Activated CD8-positive, alpha-beta memory T cell treated with anti-CD3 and anti-CD28 coated beads, Interleukin-2, amount 50 U/mL, for 1 hour (primary cell): ENCODE data around the gene PACS1.
A peak's percentile ranks its signal among the peaks of the same experiment; 100 is the strongest.
"Not testable (repeated sequence)": the region's sequence is repeated elsewhere in the genome, so short reads cannot be mapped to it uniquely, and the experiment has no call there.

Experiments used
- DNase-seq: peaks from one replicate; pipeline ENCODE4 v3.0.0-alpha.2; 2020; ENCODE audit errors: extremely low read depth

The PACS1 gene

DNA sequence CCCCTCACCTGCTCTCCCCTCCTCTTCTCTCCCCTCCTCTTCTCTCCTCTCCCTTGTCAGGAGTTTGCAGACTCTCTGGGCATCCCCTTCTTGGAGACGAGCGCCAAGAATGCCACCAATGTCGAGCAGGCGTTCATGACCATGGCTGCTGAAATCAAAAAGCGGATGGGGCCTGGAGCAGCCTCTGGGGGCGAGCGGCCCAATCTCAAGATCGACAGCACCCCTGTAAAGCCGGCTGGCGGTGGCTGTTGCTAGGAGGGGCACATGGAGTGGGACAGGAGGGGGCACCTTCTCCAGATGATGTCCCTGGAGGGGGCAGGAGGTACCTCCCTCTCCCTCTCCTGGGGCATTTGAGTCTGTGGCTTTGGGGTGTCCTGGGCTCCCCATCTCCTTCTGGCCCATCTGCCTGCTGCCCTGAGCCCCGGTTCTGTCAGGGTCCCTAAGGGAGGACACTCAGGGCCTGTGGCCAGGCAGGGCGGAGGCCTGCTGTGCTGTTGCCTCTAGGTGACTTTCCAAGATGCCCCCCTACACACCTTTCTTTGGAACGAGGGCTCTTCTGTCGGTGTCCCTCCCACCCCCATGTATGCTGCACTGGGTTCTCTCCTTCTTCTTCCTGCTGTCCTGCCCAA is 206.0 kb downstream of the PACS1 start:
- no peak for DNase-seq

DNA sequence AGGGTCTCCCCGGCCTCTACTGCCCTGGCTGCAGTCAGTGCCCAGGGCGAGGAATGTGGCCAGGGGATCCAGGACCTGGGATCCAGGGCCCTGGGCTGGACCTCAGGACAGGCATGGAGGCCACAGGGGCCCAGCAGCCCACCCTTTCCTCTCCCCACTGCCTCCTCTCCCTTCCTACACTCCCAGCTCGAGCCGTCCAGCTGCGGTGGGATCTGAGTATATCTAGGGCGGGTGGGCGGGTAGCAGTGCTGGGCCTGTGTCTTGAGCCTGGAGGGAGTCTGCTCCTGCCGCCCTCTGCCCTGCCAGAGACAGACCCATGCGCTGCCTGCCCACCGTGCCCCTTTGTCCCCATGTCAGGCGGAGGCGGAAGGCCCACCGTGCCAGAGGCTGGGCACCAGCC is 206.5 kb downstream of the PACS1 start:
- DNase-seq = not testable (repeated sequence)

- not testable (repeated sequence) for DNase-seq
Measured at GRCh38 chr11:66277064-66277463, 207.0 kb downstream of the PACS1 start.

DNA sequence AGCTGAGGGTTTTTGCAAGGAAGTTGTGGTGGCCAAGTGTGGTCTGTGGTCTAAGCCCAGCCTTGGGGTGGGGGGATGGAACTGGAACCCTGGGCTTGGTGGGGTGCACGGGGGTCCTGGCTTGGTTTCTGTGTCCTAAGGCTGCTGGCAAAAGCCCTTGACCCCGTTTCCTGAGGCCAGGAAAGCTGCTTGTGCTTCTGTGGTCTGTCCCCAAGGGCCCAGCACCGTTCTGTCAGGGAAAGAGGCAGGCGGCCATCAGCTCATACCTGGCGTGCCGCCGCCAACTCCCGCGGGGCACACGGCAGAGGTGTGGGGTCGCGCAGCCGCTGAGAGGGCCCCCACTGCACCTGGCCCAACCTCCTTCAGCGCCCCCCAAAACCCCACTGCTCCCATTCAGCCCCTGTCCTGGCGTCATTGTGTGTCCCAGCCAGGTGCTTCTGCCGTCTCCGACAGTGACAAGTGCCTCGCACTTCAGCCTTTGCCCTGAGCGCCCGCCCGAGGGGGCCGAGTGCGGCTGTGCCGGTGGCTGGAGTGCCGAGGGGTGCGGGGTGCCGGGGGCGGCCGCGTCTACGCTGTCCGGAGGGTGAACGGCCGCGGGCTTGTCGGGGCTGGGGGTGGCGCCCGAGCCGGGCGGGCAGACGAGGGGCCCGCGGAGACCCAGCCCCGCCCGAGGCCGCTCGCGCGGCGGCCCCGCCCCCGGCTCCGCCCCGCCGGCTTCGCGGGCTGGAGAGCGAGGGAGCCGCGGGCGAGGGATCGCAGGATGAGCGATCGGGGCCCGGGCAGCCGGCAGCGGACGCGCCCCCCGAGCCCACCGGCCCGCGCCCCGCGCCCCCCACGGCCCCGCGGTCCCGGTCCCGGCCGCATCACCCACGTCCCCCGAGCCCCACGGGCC is 207.6 kb downstream of the PACS1 start, which contains the start of gene CNIH2:
CNIH2 (plus strand) TSS at position 705 of the 892 bp plus-strand sequence. CDS start 282 bp downstream, outside the sequence.
- DNase-seq = no peak

- DNase-seq = no peak
Measured at GRCh38 chr11:66278363-66279091, 208.5 kb downstream of the PACS1 start.

DNA sequence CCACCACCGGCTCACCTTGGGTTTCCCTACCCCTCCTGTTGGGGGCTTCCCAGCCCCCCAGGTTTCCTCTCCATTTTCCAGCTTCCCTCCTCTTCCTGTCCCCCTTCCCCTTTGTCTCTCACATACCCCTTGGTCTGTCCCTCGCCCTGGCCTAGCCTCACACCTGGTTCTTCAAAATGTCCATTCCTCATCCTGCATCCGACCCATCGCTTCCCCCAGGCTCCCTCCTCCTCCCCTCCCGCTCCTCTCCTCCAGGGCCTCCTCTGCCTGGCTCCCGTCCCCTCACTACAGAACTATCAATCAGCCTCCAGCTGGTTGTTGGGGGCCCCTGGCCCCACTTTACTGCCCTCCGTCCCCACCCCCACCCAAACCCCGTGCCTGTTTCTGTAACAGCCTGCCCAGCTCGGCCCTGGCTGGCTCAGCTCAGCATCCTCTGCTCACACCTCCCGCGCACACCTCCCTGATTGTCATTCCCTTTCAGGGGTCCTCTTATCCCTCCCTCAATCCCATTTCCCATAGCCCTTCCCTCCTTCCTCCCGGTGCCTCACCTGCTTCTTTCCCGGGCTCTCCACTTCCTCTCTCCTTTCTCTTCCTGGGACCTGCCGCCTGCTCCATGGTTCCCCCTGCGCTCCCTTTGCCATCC is 209.1 kb downstream of the PACS1 start:
- no peak for DNase-seq

GRCh38 chr11:66280428-66280827 is 210.4 kb downstream of the PACS1 start:
- DNase-seq = no peak

DNA sequence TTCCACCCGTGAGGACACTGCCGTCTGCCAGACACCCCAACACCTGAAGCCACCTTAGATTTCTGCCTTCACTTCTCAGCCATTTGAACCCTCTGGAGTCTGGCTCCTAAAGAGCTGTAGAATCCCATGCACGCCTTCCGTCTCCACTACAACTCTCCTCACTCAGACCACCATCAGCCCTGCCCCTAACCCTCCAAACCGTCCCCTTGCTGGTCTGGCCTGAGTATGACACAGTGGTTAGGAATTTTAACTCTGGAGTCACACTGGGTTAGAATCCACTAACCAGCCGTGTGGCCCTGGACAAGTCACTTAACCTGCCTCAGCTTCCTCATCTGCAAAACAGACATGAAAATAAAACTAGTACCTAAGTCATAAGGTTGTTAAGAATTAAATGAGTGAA is 210.9 kb downstream of the PACS1 start:
- DNase-seq = no peak

DNA sequence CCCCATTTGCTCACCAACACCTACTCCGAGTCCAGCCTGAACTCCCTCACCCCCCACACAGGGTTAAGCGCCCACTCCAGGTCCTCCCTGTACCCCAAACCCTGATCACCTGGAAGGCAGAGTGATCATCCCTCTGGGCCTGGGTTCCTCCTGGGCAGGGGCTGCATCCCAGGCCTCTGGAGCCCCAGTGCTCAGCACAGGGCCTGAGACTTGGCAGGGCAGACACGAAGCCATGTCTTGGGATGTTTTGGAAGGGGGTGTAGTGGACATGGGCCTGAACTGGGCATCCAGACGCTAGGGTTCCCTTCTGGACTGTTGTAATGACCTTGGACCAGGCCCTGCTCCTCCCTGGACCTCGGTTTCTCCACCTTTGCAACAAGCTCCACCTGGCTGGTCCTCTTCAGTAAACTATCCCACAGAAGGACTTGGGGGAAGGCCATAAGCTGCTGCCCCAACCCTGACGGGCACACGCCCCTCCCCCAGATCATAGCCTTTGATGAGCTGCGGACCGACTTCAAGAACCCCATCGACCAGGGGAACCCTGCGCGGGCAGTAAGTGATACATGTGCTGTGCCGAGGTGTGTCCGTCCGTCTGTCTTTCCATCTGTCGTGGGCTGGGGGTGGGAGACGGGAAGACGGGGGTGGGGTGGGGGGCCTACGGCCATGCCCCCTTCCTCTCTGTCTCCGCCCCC is 211.8 kb downstream of the PACS1 start:
- DNase-seq = no peak

- peak; percentile 99 for DNase-seq
Measured at GRCh38 chr11:66282468-66283455, 212.7 kb downstream of the PACS1 start.

DNA sequence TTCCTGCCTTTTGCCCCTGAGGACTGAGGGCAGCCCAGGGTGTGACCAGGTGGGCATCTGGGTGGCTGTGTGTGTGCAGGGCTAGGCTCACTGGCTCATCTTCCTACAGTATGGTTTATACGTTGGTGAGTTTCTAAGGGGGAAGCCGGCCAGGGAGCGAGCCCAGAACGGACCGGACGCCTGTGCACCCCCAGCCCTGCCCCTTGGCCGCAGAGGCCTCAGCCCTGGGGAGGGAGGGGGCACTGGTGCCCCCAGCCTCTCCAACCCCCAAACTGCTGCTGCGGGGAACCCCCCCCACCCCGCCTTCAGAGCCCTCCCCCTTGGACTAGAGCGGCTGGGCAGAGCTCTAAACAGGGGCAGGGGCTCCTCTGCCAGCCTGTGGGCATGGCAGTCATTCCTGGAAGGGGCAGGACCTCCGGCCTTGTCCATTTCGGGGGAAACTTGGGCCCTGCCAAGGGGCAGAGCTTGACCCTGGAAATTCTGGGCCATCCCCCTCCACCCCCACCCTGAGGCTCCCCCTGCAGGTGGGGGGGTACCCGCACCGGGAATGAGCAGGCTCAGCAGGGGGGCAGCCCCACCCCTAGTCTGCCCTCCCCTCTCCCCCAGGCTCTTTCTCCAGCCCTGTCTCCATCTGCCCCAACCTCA is 213.5 kb downstream of the PACS1 start:
- DNase-seq = no peak

- DNase-seq = no peak
Measured at GRCh38 chr11:66284526-66285078, 214.5 kb downstream of the PACS1 start.

- DNase-seq = no peak
Measured at GRCh38 chr11:66285250-66285947, 215.3 kb downstream of the PACS1 start.

DNA sequence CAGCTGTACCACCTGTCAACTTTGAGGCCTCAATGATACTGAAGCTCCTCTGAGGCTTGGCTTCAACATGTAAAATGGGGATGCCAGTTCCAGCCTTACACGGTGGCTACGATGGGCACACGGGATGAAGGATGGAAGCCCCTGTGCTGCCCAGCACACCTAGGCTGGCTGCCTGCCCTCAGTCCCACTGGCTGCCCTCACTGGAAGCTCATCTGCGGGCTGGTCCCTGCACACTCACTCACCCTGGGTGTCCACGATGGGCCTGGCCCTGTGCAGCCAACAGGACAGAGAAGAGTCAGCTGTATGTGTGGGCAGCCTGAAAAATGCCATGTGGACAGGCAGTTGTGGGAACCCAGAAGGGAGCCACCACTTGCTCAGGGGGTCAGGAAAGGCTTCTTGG is 216.6 kb downstream of the PACS1 start:
- no peak for DNase-seq

DNA sequence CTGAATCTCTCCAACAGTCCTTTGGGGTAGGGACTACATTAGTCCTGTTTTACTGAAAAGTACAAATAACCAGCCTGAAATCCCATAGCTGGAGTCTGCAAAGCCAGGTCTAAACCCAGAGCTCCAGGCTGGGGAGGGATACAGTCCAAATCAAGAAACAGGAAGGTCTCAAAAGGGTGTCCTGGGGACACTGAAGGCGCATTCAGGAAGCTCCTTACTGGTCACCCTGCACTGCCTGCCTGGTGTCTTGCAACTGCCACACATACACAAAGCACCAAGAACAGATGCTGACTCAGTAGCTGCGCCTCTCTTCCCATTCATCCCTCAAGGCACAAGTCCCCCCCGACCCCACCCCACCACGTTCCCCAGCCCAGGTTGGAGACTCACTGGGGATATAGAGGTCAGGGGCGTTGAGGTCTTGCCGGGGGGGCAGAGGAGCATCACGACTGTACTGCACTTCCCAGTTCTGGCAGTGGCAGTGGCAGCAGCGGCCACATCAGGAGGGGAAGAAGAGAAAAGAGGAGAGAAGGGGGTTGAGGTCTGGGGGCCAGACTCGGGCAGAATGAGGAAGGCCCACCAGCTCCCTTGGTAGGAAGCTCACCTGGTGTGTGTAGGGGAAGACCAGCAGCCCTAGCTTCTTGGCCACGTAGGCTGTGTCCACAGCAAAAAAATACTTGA is 217.3 kb downstream of the PACS1 start:
- no peak for DNase-seq

GRCh38 chr11:66287889-66288670 is 218.0 kb downstream of the PACS1 start:
- no peak for DNase-seq
